HG03103 (cell line): ENCODE data around the gene TACR2.

Experiments
- ATAC-seq: cut with Tn5 transposase; IDR thresholded peaks from one replicate; pipeline ENCODE4 v1.9.1; 2021; ENCODE audit warnings: low read depth; ENCODE audit not compliant: unreplicated experiment

Gene TACR2

DNA sequence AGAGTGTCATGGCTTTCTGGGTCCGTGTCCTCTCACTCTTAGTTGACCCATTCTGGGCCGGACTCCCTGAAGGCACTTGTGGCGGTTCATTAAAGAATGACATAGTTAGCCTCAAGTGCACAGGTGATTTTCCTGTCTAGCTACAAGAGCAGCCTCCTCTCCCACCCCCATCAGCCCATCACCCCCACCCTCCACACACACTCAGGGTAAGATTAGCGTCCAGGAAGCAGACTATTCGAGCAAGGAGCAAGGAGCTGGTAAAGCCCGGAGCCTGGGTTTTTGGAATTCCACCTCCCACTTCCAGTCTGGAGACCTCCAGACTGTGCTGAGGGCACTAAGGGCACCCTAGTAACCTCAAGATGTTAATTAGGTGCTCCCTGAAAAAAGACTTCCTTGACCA lies 39.5 kb downstream of the TACR2 start:
- ATAC-seq: no peak

DNA sequence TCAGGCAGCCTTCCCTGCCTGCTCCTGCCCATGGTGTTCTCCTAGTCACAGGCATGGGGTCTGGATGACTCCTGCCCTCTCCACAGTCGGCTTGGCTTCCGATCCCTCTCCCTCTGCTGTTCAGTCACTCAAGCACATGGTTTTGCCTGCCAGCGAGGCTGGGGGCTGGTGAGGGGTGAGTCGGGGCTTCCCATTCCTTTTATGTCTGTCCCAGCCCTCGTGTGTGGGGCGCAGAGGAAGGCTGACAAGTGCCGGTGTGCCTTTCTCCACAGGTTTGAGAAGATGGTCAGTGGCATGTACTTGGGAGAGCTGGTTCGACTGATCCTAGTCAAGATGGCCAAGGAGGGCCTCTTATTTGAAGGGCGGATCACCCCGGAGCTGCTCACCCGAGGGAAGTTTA lies 40.1 kb downstream of the TACR2 start:
- ATAC-seq: no peak

DNA sequence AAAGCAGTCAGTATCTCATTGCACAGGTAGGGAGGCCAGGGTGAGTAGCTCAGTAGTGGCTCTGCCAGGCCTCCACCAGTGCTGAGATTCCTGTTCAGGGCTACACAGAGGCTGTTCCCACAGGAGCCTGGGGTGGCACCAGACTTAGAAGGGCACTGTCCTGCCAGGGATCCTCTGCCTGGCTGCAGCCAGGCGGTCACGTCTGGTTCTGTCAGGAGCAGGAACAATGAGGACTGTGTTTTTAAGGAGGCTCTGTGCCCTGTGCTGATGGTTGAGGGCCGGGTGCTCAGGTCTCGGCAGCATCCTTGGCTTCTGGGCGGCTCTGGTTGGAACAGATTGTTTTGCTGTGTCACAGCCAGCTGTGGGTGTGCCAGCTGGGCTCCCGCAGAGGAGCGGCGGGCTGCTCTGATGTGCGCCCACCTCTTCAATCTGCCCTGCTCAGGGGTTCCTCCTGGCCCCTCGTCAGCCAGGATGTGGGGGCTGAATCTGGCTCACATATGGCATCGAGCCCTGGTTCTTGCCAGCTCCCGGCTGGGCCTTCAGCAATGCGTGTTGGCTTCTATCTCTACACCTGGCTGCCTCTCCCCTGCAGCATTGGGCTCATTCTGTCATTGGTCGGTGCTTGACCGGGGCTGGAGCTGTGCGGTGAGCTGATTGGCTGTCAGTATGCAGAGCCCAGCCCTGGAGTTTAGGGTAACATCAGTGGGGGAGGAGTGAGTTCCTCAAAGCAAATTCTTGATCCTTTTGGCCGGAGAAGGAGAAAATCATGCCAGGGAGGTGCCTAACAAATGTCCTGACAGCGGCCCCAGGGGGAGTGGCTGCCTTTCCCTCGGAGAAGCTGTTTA lies 41.2 kb downstream of the TACR2 start:
- ATAC-seq: no peak

DNA sequence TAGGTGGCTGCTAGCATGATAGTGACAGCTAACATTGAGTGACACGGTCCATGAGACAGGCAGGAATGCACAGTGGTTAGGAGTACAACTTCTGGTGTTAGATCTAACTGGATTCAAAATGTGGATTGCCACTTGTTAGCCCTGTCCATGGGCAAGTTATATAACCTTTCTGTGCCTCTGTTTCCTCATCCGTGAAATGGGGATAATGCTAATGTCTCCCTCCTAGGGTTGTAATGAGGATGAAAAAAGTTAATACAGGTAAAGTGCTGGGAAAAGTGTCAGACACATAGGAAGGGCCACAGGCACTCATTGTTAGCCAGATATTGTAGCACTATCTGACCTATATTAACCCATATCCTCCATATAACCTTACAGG lies 41.8 kb downstream of the TACR2 start:
- ATAC-seq: no peak

DNA sequence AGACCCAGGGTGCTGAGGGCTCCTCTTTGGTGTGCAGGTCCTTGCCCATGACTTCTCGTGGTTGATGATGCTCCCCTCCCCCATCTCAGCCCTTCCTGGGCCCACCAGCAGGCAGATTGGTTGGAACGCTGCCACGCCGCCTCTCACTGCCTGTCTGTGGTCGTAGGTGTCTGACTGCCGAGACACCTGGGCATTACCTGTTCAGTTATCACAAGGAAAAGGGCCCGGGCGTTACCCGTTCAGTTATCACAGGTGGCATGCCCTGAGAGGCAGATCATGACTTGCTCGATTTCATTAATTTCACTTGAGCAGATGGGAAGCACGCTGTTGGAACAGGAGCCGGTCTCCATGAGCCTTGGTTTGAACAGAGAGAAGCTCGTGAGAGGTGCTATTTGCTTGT lies 42.5 kb downstream of the TACR2 start:
- no peak for ATAC-seq

DNA sequence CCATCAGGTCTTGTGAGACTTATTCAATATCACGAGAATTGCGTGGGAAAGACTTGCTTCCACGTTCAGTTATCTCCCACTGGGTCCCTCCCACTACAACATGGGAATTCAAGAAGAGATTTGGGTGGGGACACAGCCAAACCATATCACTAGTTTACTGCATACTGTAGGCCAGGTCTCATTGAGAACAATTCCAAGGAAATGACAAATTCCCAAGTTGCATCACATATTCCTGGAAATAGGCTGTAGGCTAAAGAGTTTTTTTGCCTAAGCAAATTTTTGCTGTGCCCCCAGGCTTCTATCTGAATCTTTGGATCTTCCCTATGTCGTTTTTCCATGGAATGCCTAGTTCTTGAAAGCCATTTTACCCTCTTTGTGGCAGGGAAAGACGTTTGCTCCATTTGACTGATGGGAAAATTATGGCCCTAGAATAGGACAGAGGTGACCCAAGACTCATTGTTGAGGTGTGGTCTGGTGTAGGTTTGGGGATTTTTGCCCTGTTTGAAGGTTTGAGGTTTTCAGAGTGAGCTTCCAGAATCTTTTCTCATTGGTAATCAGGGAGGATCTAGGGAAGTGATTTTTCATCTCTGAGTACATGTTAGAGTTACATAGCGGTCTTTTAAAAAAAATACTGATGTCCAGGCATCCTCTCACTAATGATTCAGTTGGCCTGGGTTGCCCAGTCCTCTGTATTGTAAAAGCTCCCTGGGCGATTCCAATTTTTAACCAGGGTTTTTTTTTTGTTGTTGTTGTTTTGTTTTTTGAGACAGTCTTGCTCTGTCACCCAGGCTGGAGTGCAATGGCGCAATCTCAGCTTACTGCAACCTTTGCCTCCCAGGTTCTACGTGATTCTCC lies 44.4 kb downstream of the TACR2 start:
- no peak for ATAC-seq

DNA sequence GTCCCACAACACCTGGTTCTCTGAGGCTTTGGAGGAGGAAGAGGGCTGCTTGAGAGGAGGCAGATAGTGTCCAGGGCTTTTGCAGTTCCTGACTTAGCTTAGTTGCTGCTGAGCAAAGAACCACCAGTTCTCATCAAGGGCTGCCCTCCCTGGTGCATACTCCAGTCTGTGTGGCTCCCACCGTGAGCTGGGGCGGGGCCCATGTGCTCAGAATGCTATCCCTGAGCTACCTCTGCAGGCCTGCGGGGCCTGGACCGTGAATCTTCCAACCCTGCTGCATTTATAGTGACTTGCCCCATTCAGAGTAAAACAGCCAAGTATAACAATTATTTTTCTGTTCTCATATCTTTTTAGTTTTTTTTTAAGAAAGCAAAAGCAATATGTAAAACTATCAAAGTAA lies 49.2 kb downstream of the TACR2 start:
- ATAC-seq: no peak

DNA sequence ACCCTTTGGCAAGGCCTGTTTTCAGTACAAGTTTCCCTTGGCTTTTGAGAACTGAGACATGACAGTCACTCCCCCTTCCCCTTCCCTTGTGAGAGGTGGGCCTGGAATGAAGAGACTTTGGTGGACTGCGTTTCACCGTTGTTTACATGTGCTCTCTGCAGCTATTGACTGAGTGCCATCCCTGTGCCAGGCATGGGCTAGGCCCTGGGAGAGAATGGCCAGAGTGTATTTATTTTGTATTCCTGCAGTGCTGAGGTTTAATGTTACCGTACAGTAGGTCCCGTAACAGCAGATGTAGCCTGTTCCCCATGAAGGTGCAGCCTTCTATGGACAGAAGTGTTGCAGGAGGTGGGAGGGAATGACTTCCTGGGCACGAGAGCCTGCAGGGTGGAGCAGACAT lies 50.0 kb downstream of the TACR2 start:
- no peak for ATAC-seq

DNA sequence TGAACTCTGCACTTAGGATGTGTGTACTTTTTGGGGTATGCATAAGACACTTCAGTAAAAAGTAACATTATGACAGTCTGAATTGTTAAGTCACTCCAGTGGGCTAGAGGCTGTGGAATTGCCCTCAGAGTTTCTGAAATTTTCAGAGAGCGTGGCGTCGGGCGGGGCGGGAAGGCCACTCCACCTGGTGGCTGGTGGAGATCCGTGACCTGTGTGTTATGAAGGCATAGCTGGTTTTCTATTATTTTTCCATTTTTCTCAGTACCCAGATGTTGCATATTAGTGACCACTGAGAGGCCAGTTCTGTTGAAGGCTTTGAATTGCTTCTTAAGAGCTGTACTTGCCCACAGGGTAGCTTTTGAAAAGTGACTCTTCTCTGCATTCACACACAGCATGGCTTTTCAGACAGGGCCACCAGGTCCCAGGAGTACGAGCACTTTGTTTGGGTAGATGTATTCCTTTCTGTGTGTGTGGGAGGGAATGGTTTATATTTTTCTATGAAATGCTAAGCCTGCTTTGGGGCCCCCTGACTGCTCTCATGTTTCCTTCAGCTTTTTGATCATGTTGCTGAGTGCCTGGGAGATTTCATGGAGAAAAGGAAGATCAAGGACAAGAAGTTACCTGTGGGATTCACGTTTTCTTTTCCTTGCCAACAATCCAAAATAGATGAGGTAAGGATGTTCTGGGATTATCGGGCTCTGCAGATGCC lies 52.3 kb downstream of the TACR2 start:
- no peak for ATAC-seq

DNA sequence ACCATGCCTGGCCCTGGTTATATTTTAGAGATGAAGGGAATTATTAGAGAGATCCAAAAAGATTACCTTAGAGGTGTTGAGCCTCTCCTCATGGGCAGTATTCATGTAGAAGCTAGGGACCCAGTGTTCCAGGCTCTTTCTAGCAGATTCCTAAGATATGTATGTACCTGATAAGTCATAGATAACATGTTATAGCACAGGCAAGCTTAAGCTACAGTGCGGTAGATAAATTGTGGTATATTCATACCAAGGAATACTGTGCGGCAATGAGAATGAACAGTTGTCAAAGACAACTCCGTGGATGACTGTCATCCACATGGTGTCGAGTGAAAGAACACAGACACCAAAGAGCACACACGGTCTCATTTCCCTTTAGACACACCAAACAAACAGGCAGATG lies 53.1 kb downstream of the TACR2 start:
- no peak for ATAC-seq

DNA sequence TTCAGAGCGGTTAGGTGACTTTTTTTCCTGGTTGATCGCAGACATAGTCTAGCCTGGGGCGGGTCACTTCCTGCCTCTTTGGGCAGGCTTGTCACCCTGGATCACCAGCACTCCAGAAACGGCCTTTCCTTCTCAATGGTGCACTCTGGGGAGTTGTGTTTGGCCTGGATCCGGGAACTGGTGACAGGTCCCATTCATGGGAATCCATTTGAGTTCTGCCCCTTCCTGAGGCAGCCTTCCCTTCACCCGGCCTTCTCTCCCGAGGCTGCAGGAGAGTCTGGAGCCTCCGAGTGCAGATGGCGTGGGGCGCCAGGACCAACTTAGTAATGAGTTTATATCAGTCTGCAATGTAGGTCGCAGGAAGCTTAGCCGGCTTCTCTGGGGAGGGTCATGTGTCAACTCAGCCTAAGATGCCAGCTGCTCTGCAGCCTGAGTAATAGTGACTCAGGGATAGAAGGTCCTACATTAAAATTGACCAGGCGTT lies 54.2 kb downstream of the TACR2 start:
- ATAC-seq: no peak

DNA sequence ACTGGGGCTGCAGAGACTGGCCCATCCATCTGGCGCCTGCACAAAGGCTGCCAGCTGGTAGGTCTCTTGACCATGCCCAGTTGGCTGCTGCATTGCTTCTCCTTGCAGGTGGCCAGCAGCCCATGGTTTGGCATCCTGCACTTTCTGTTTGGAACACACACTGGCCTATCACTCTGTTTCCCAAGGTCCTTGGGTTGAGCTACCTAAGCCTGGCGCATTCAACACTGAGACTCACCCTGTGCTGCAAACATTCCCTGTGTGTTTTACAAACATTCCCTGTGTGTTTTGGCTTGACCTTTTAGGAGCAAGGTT lies 55.5 kb downstream of the TACR2 start:
- no peak for ATAC-seq

DNA sequence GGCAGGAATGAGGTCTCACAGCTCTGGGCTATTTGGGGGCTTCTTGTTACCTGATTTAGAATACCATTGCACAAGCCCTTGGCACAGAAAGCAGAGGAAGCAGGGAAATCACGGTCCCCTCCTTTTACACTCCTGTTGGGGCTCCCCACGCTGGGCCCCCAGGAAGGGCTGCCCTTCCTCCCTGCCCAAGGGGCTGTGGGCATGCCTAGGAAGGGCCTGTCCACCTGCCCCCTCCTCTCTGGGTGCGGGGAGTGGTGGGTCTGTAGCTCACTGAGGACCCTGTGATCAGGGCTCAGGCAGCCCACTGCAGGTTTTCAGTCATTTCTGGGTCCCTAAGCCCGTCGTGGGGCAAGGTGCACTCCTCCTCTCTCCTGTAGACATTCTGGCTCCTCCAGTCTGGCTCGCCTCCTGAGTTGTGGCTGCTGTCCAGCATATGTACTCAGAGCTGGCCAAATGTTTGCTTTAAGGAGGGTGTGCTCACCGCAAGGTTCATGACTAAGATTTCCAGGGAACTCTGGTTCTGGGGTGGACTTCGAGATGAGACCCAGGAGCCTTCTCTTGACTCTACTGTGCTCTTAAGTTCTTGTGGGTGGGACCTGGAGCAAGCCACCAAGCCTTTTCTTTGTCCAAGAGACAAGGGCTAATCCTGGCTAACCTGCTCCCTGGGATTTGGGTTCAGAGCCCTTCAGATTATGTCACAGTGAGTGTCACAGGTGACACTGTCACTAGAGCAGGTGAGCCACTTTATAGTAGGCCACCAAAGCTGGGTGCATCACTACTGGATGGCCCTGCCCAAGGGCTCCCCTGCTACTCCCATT lies 56.0 kb downstream of the TACR2 start:
- no peak for ATAC-seq

DNA sequence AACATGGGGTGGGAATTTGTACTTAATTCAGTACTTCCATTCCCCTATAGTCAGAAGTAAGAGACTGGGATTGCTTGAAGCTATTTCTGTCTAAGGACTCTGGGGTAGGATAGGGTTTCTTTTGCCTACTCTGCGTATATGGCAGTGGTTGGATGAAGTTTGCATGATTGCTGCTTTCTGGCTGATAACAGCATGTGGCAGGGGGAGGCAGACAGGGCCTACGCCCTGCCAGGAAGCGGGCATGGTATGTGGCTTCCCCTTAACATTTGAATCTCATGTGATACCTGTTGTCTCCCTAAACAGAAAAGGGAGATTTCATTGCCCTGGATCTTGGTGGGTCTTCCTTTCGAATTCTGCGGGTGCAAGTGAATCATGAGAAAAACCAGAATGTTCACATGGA lies 57.1 kb downstream of the TACR2 start:
- ATAC-seq: no peak

DNA sequence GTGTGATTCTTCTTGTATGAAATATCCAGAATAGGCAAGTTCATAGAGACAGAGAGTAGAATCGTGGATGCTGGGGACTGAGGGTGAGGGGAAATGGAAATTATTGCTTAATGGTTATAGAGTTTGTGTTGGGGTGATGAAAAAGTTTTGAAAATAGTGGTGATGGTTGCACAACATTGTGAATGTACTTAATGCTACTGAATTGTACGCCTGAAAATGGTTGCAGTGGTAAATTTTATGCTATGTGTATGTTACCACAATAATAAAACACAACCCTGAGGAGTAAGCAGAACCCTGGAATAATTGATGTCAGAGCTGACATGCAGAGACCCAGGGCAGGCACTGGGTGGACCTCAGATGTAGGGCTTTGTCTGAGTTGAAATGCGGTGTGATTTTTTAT lies 57.6 kb downstream of the TACR2 start:
- ATAC-seq: no peak

DNA sequence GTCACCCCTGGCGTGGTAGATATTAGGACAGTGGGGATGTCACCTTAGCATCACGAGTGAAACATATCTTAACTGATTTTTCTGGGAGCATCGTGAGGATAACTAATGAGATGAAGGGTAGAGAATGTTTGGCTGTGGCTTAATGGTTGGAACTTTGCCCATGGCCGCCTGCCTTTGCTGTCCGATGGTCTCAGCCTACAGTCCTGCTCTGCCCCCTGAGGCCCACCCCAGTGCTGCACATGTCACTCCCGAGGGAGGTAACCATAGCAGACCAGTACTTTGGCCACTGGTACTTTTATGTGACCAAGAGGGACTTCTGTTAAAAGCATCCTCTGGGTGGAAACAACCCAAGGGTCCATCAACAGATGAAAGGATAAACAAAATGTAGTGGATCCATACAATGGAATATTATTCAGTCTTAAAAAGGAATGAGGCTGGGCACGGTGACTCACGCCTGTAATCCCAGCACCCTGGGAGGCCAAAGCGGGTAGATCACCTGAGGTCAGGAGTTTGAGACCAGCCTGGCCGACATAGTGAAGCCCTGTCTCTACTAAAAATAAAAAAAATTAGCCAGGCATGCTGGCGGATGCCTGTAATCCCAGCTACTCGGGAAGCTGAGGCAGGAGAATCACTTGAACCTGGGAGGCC lies 58.4 kb downstream of the TACR2 start:
- no peak for ATAC-seq

DNA sequence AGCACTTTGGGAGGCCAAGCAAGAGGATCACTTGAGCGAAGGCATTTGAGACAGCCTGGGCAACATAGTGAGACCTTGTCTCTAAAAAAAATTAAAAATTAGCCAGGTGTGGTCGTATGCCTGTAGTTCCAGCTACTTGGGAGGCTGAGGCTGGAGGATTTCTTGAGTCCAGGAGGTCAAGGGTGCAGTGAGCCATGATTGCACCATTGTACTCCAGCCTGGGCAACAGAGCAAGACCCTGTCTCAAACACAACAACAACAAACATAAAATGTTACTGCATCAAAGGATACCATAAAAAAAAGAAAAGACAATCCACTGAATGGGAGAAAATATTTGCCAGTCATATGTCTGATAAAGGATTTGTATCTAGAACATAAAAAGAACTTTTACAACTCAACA lies 60.5 kb downstream of the TACR2 start:
- no peak for ATAC-seq

DNA sequence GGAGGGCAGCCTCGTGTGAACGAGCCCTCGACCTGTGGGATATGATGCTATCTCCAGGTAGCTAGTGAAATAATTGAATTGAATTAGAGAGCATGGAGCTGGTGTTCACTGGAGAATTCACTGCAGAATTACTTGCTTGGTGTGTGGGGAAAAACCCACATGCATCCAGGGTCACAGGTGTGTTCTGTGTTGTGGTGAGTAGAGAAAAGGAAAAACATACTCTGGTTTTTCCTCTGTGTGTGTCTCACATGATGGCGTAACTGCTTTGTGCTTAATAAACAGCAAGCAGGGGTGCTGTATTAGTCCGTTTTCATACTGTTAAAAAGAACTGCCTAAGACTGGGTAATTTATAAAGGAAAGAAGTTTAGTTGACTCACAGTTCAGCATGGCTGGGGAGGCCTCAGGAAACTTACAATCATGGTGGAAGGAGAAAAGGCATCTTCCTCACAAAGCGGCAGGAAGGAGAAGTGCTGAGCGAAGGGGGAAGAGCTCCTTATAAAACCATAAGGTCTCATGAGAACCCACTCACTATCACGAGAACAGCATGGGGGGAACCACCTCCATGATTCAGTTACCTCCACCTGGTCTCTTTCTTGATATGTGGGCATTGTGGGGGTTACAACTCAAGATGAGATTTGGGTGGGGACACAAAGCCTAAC lies 62.6 kb downstream of the TACR2 start:
- ATAC-seq: no peak
